ENCODE data around the gene C19orf47.

GRCh38 chr19:40366697-40367561, 18.7 kb upstream of the C19orf47 start:
- TF ChIP-seq CTCF (IDR thresholded peaks at IDR 0.05) (no peak), POLR2A (IDR thresholded peaks at IDR 0.05) (no peak), EP300 (IDR thresholded peaks at IDR 0.05; ENCODE audit: low read depth) (no peak), POLR2AphosphoS5 (IDR thresholded peaks at IDR 0.05) (no peak)
